GM18870 (cell line): ENCODE data around the gene POLA2.

Source experiments
- ATAC-seq: cut with Tn5 transposase; IDR thresholded peaks from one replicate; pipeline ENCODE4 v1.9.1; 2021; ENCODE audit warnings: moderate library complexity; ENCODE audit not compliant: unreplicated experiment

The POLA2 gene

GRCh38 chr11:65307298-65308229 is 45.8 kb downstream of the POLA2 start:
- ATAC-seq = no peak

- ATAC-seq = no peak
These were observed 46.6 kb downstream of the POLA2 start for GRCh38 chr11:65308281-65308891.

GRCh38 chr11:65309006-65309405 is 47.2 kb downstream of the POLA2 start:
- no peak for ATAC-seq

- no peak for ATAC-seq
These were observed 48.5 kb downstream of the POLA2 start for GRCh38 chr11:65310215-65310614.

GRCh38 chr11:65310736-65311135 is 49.0 kb downstream of the POLA2 start:
- no peak for ATAC-seq

GRCh38 chr11:65311170-65311678 is 49.5 kb downstream of the POLA2 start:
- no peak for ATAC-seq

GRCh38 chr11:65314501-65315203 is 52.9 kb downstream of the POLA2 start, which contains the start of gene CDC42EP2:
Gene CDC42EP2 (plus strand): TSS chr11:65314866. CDS start chr11:65320899, 6,033 bp downstream.
- ATAC-seq = no peak

- ATAC-seq = no peak
These were observed 53.6 kb downstream of the POLA2 start for GRCh38 chr11:65315204-65315865.

- no peak for ATAC-seq
These were observed 54.1 kb downstream of the POLA2 start for GRCh38 chr11:65315866-65316226.

GRCh38 chr11:65316227-65317024 is 54.7 kb downstream of the POLA2 start:
- ATAC-seq = no peak

- ATAC-seq = no peak
These were observed 55.4 kb downstream of the POLA2 start for GRCh38 chr11:65317025-65317786.

GRCh38 chr11:65320386-65321075 is 58.8 kb downstream of the POLA2 start:
- ATAC-seq = no peak

GRCh38 chr11:65321076-65321475 is 59.3 kb downstream of the POLA2 start:
- ATAC-seq = no peak

- ATAC-seq = no peak
These were observed 60.2 kb downstream of the POLA2 start for GRCh38 chr11:65321828-65322485.

GRCh38 chr11:65323813-65324212 is 62.1 kb downstream of the POLA2 start:
- no peak for ATAC-seq

GRCh38 chr11:65325435-65325834 is 63.7 kb downstream of the POLA2 start:
- ATAC-seq = no peak

- ATAC-seq = no peak
These were observed 65.3 kb downstream of the POLA2 start for GRCh38 chr11:65327021-65327420.

GRCh38 chr11:65329478-65329877 is 67.7 kb downstream of the POLA2 start:
- no peak for ATAC-seq
